HG03064 (cell line): ENCODE measurements around the gene BACH1.

Source experiments
- ATAC-seq: cut with Tn5 transposase; IDR thresholded peaks from one replicate; pipeline ENCODE4 v1.9.1; 2021; ENCODE audit warnings: low read depth; ENCODE audit not compliant: unreplicated experiment

BACH1 gene

GRCh38 chr21:29313662-29314408, 15.1 kb downstream of the BACH1 start:
- no peak for ATAC-seq

GRCh38 chr21:29315131-29315749, 16.5 kb downstream of the BACH1 start:
- ATAC-seq: no peak

- ATAC-seq: no peak
These were observed 17.5 kb downstream of the BACH1 start for GRCh38 chr21:29316029-29316742.

GRCh38 chr21:29316806-29317205, 18.1 kb downstream of the BACH1 start:
- no peak for ATAC-seq

- ATAC-seq: no peak
These were observed 19.6 kb downstream of the BACH1 start for GRCh38 chr21:29318354-29318753.

GRCh38 chr21:29320031-29320430, 21.3 kb downstream of the BACH1 start:
- no peak for ATAC-seq

GRCh38 chr21:29321217-29321616, 22.5 kb downstream of the BACH1 start:
- ATAC-seq: no peak

- ATAC-seq: no peak
These were observed 23.5 kb downstream of the BACH1 start for GRCh38 chr21:29321932-29322928.

GRCh38 chr21:29323189-29323588, 24.5 kb downstream of the BACH1 start:
- ATAC-seq: no peak

- no peak for ATAC-seq
These were observed 28.3 kb downstream of the BACH1 start for GRCh38 chr21:29326914-29327554.

- ATAC-seq: no peak
These were observed 30.7 kb downstream of the BACH1 start for GRCh38 chr21:29329406-29329805.

- ATAC-seq: no peak
These were observed 32.1 kb downstream of the BACH1 start for GRCh38 chr21:29330797-29331196.

GRCh38 chr21:29332461-29333362, 34.0 kb downstream of the BACH1 start:
- ATAC-seq: no peak

- ATAC-seq: no peak
These were observed 34.7 kb downstream of the BACH1 start for GRCh38 chr21:29333406-29333805.

- no peak for ATAC-seq
These were observed 36.2 kb downstream of the BACH1 start for GRCh38 chr21:29334717-29335428.

GRCh38 chr21:29335720-29336119, 37.0 kb downstream of the BACH1 start:
- ATAC-seq: no peak

- ATAC-seq: no peak
These were observed 39.5 kb downstream of the BACH1 start for GRCh38 chr21:29338256-29338655.

GRCh38 chr21:29340228-29340627, 41.5 kb downstream of the BACH1 start:
- no peak for ATAC-seq
